Vagina (tissue), 2 donors: ENCODE results near the gene OBSL1. TPM values are rescaled to one million over a fixed set of nuclear protein-coding genes. Genes with fewer than 3 reads are reported as not detected.

Source experiments
- DNase-seq, 2 donors: peaks; one replicate each; pipeline ENCODE4 v3.0.0-alpha.2; 2017; ENCODE audit errors: extremely low spot score in 2 of 2
- H3K27ac ChIP-seq: fragments of 200-600 bp; sonication (generic); one replicate; pipeline ENCODE4 v1.5.1; 2019
- H3K27me3 ChIP-seq: fragments of 200-600 bp; sonication (generic); one replicate; pipeline ENCODE4 v1.5.1; 2019
- H3K36me3 ChIP-seq, 2 donors: fragments of 200-600 bp; sonication (generic); one replicate each; pipeline ENCODE4 v1.5.1; 2017 to 2019
- H3K4me1 ChIP-seq: fragments of 200-600 bp; sonication (generic); one replicate; pipeline ENCODE4 v1.5.1; 2019
- H3K4me3 ChIP-seq, 2 donors: fragments of 200-600 bp; sonication (generic); 1 replicate in 1 of 2; 2 replicates in 1 of 2; pipeline ENCODE4 v1.5.1; 2016 to 2019
- H3K9me3 ChIP-seq: fragments of 200-600 bp; sonication (generic); one replicate; pipeline ENCODE4 v1.5.1; 2019
- CTCF ChIP-seq, 3 experiments: fragments of 450-650 bp in 2 of 3; fragments of 200-600 bp in 1 of 3; sonication (generic) in 1 of 3; IDR thresholded peaks; one replicate each; pipeline ENCODE4 v1.5.1; 2017 to 2019; ENCODE audit warnings: antibody characterized with exemption in 3 of 3, mild to moderate bottlenecking in 2 of 3, moderate library complexity in 2 of 3
- POLR2A ChIP-seq, 2 donors: fragments of 450-650 bp; IDR thresholded peaks; one replicate each; pipeline ENCODE4 v1.6.1; 2017; ENCODE audit warnings: antibody characterized with exemption in 2 of 2, mild to moderate bottlenecking in 2 of 2, moderate library complexity in 2 of 2
- POLR2AphosphoS5 ChIP-seq, 2 donors: sonication (generic); formaldehyde crosslinking; IDR thresholded peaks; one replicate each; pipeline ENCODE4 v1.9.0; 2017; ENCODE audit warnings: antibody characterized with exemption in 2 of 2, mild to moderate bottlenecking in 2 of 2, low read depth in 1 of 2; ENCODE audit not compliant: insufficient read depth in 1 of 2
- intact Hi-C: fragments of 100-400 bp; cut with DNase I; formaldehyde crosslinking; loops from one replicate; pipeline ENCODE4 v1.15.1; 2023
- total RNA-seq: library from RNA; depleted of rRNA; stranded (reverse); fragments of >200 nt; gene quantifications from one replicate; pipeline ENCODE4 v1.2.3, GENCODE V29; 2016

The OBSL1 gene
- total RNA-seq, 1 donor from 2014 or later = 53.0 TPM

GRCh38 chr2:219543596-219544358 lies 27.6 kb downstream of the OBSL1 start, which contains the start of the genes CHPF and TMEM198:
CHPF (minus strand) TSS chr2:219543809; CDS start chr2:219543538, 271 bp downstream.
TMEM198 (plus strand) TSS chr2:219544028; CDS start chr2:219544728, 700 bp downstream.
- Histone ChIP-seq H3K4me3 (peak within 1 kb of the TSS; percentile 62 to 64), H3K36me3 (peaks cover 0 to 22% of the 10 kb centered on the region in 2 donors)

GRCh38 chr2:219542931-219543595 lies 28.3 kb downstream of the OBSL1 start:
- Histone ChIP-seq H3K4me1 (peaks cover 40% of the 10 kb centered on the region), H3K9me3 (no peaks in the 10 kb centered on the region), H3K4me3 (peak overlapping the region; percentile 62 to 64), H3K27me3 (no peaks in the 10 kb centered on the region), H3K36me3 (peaks cover 0 to 22% of the 10 kb centered on the region in 2 donors), H3K27ac (peak overlapping the region; percentile 87)
- intact Hi-C loops = loop anchor here (5.0 kb wide), 1 partner anchor 99 kb away; no protein-coding TSS in a partner anchor
- no peak for DNase-seq
- TF ChIP-seq POLR2A (IDR thresholded peaks at IDR 0.05) (no peak), POLR2AphosphoS5 (IDR thresholded peaks at IDR 0.05; ENCODE audit: insufficient read depth in 1 of 2, low read depth in 1 of 2) (no peak), CTCF (IDR thresholded peaks at IDR 0.05) (no peak)

More at GRCh38 chr2:219543596-219544358, 27.6 kb downstream of the OBSL1 start, which contains the start of the genes CHPF and TMEM198:
- TF ChIP-seq POLR2A (IDR thresholded peaks at IDR 0.05) = peak in 1 of 2 donors; percentile 69
- peak; percentile 89 to 90 for TF ChIP-seq POLR2AphosphoS5 (IDR thresholded peaks at IDR 0.05; ENCODE audit: insufficient read depth in 1 of 2, low read depth in 1 of 2)
- TF ChIP-seq CTCF (IDR thresholded peaks at IDR 0.05) = no peak
- Histone ChIP-seq H3K27me3 (no peaks in the 10 kb centered on the region), H3K27ac (peak within 1 kb of the TSS; percentile 87), H3K4me1 (peaks cover 33% of the 10 kb centered on the region), H3K9me3 (no peaks in the 10 kb centered on the region)
- intact Hi-C loops = loop anchor here (5.0 kb wide), 1 partner anchor 99 kb away; no protein-coding TSS in a partner anchor
- peak; percentile 98 to 99 for DNase-seq

- peaks cover 45% of the 10 kb centered on the region for H3K4me1 ChIP-seq
- no peaks in the 10 kb centered on the region for H3K9me3 ChIP-seq
- H3K36me3 ChIP-seq = peaks cover 0 to 22% of the 10 kb centered on the region in 2 donors
- no peaks in the 10 kb centered on the region for H3K27me3 ChIP-seq
- DNase-seq = no peak
- peak overlapping the region; percentile 1 for H3K4me3 ChIP-seq
- H3K27ac ChIP-seq = no peak overlapping the region
- intact Hi-C loops = loop anchor here (2.0 to 5.0 kb wide), 2 partner anchors 101 to 149 kb away; no protein-coding TSS in a partner anchor
- TF ChIP-seq POLR2A (IDR thresholded peaks at IDR 0.05) (no peak), CTCF (IDR thresholded peaks at IDR 0.05) (peak; percentile 78 to 89 (median 79)), POLR2AphosphoS5 (IDR thresholded peaks at IDR 0.05; ENCODE audit: insufficient read depth in 1 of 2, low read depth in 1 of 2) (peak; percentile 17 to 54)
These were observed 29.6 kb downstream of the OBSL1 start for GRCh38 chr2:219541611-219542180.

DNA sequence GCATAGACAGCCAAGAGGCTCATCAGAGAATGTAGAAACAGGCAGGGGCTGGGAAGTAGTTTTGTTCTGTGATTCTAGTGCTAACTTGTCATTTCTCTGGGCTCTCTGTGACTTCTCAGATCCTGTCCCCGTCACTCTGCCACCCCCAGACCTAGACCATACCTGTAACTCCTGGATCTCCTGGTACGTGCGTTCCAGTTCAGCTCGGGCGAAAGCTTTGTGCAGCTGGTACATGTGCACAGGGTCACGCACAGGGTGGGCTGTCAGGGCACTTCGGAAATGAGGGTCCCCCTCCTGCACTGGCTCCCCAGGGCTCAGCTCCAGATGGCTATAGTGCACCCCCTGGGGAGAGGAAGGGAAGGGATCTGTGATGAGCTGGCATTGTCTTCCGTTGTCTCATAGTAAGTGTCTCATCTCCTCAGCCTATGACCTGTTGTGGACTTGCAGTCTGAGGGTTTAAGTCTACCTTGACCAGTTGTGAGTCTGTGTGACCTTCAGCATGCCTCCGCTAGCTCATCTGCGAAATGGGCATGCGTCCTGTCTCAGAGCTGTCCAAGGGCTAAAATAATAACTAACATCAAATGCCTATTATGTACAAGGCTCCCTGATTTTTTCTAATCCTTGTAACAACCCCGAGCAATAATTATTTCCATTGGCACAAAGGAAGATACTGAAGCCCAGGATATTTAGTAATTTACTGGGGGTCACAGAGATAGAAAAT lies 30.4 kb downstream of the OBSL1 start:
- intact Hi-C loops = loop anchor here (2.0 to 5.0 kb wide), 2 partner anchors 101 to 150 kb away; no protein-coding TSS in a partner anchor
- no peak for TF ChIP-seq POLR2A (IDR thresholded peaks at IDR 0.05)
- TF ChIP-seq POLR2AphosphoS5 (IDR thresholded peaks at IDR 0.05; ENCODE audit: insufficient read depth in 1 of 2, low read depth in 1 of 2) = no peak
- TF ChIP-seq CTCF (IDR thresholded peaks at IDR 0.05) = no peak
- peaks cover 0 to 22% of the 10 kb centered on the region in 2 donors for H3K36me3 ChIP-seq
- H3K4me3 ChIP-seq = no peak overlapping the region
- H3K9me3 ChIP-seq = no peaks in the 10 kb centered on the region
- DNase-seq = no peak
- H3K4me1 ChIP-seq = peaks cover 45% of the 10 kb centered on the region
- no peaks in the 10 kb centered on the region for H3K27me3 ChIP-seq
- no peak overlapping the region for H3K27ac ChIP-seq
